GM23338 (cell line): ENCODE results near the gene EPHB2. TPM values are rescaled to one million over a fixed set of nuclear protein-coding genes. Genes with fewer than 3 reads are reported as not detected.

Experiments
- ATAC-seq: fragments of 200-7000 bp; cut with Tn5 transposase; 3 replicates; pipeline ENCODE4 v1.9.1; 2020
- DNase-seq: peaks from one replicate; pipeline ENCODE4 v3.0.0-alpha.2; 2015; ENCODE audit warnings: low spot score
- H2AFZ ChIP-seq: fragments of 200-600 bp; sonication (generic); 2 replicates; pipeline ENCODE4 v1.8.0; 2016; ENCODE audit warnings: antibody characterized with exemption, mild to moderate bottlenecking, moderate library complexity
- H3F3A ChIP-seq: fragments of 200-600 bp; sonication (generic); replicated peaks from 2 replicates; pipeline ENCODE4 v1.8.0; 2017; ENCODE audit warnings: antibody characterized with exemption, mixed run types, low read depth
- H3K27ac ChIP-seq: fragments of 200-600 bp; sonication (generic); 2 replicates; pipeline ENCODE4 v1.6.1; 2016; ENCODE audit warnings: low read depth
- H3K27me3 ChIP-seq: fragments of 200-600 bp; sonication (generic); 2 replicates; pipeline ENCODE4 v1.8.0; 2016; ENCODE audit warnings: mild to moderate bottlenecking, mixed run types, moderate library complexity; ENCODE audit not compliant: insufficient read depth
- H3K36me3 ChIP-seq: fragments of 200-600 bp; sonication (generic); 2 replicates; pipeline ENCODE4 v1.8.0; 2016; ENCODE audit warnings: mild to moderate bottlenecking; ENCODE audit not compliant: insufficient read depth
- H3K4me1 ChIP-seq: fragments of 200-600 bp; sonication (generic); 2 replicates; pipeline ENCODE4 v1.8.0; 2016; ENCODE audit warnings: mild to moderate bottlenecking, moderate library complexity; ENCODE audit not compliant: insufficient read depth
- H3K4me2 ChIP-seq: fragments of 200-600 bp; sonication (generic); 2 replicates; pipeline ENCODE4 v1.7.1; 2017; ENCODE audit warnings: mixed run types
- H3K4me3 ChIP-seq: fragments of 200-600 bp; sonication (generic); 2 replicates; pipeline ENCODE4 v1.6.1; 2016; ENCODE audit warnings: mixed run types
- H3K79me2 ChIP-seq: fragments of 200-600 bp; sonication (generic); replicated peaks from 2 replicates; pipeline ENCODE4 v1.8.0; 2017; ENCODE audit warnings: mild to moderate bottlenecking; ENCODE audit not compliant: insufficient read depth
- H3K9me2 ChIP-seq: fragments of 200-600 bp; sonication (generic); 2 replicates; pipeline ENCODE4 v1.8.0; 2017; ENCODE audit not compliant: insufficient read depth
- H4K20me1 ChIP-seq: fragments of 200-600 bp; sonication (generic); replicated peaks from 2 replicates; pipeline ENCODE4 v1.8.0; 2017; ENCODE audit warnings: mild to moderate bottlenecking; ENCODE audit not compliant: insufficient read depth
- H3K27ac Mint-ChIP-seq: 2 replicates; pipeline ENCODE4 v1.8.0; 2020; ENCODE audit warnings: inconsistent platforms, mild to moderate bottlenecking, moderate library complexity, mixed read lengths
- H3K27me3 Mint-ChIP-seq: 3 replicates; pipeline ENCODE4 v1.8.0; 2022; ENCODE audit warnings: low read depth, mild to moderate bottlenecking, moderate library complexity, mixed read lengths, inconsistent platforms; ENCODE audit not compliant: insufficient read depth, poor library complexity
- H3K36me3 Mint-ChIP-seq: 3 replicates; pipeline ENCODE4 v1.8.0; 2021; ENCODE audit warnings: low read depth, mild to moderate bottlenecking, inconsistent platforms, moderate library complexity, mixed read lengths
- H3K4me1 Mint-ChIP-seq: 3 replicates; pipeline ENCODE4 v1.8.0; 2020; ENCODE audit warnings: mild to moderate bottlenecking, inconsistent platforms, mixed read lengths
- H3K4me3 Mint-ChIP-seq: 3 replicates; pipeline ENCODE4 v1.8.0; 2021; ENCODE audit warnings: moderate library complexity, mild to moderate bottlenecking, inconsistent platforms, mixed read lengths
- H3K9me3 Mint-ChIP-seq: 3 replicates; pipeline ENCODE4 v1.8.0; 2020; ENCODE audit warnings: moderate library complexity, mild to moderate bottlenecking, inconsistent platforms, mixed read lengths
- CREB1 ChIP-seq: fragments of 250-450 bp; sonication (Bioruptor Pico); IDR thresholded peaks from 2 replicates; pipeline ENCODE4 v1.5.0; 2020; ENCODE audit warnings: low read depth, mild to moderate bottlenecking, moderate library complexity
- EZH2phosphoT487 ChIP-seq: fragments of 200-600 bp; sonication (generic); IDR thresholded peaks from one replicate; pipeline ENCODE4 v1.8.1; 2018; ENCODE audit warnings: antibody characterized with exemption; ENCODE audit not compliant: unreplicated experiment
- JUNB ChIP-seq: IDR thresholded peaks from one replicate; pipeline ENCODE4 v1.6.1; 2016; ENCODE audit warnings: antibody characterized with exemption; ENCODE audit not compliant: unreplicated experiment
- NANOG ChIP-seq: IDR thresholded peaks from 2 replicates; pipeline ENCODE4 v1.6.1; 2016; ENCODE audit warnings: antibody characterized with exemption, borderline replicate concordance
- POLR2AphosphoS5 ChIP-seq: IDR thresholded peaks from 2 replicates; pipeline ENCODE4 v1.6.1; 2016; ENCODE audit warnings: antibody characterized with exemption, low read depth
- STAT1 ChIP-seq: IDR thresholded peaks from one replicate; pipeline ENCODE4 v1.6.1; 2016; ENCODE audit warnings: antibody characterized with exemption; ENCODE audit not compliant: unreplicated experiment
- ZNF331 ChIP-seq: fragments of 250-450 bp; sonication (Bioruptor Pico); IDR thresholded peaks from 2 replicates; pipeline ENCODE4 v1.5.0; 2020; ENCODE audit warnings: low read depth, mild to moderate bottlenecking, moderate library complexity
- polyA plus RNA-seq: library from polyadenylated mRNA; unstranded; fragments of >200 nt; fragmentation: Nextera tagmentation; extraction: Ambion mirVana; gene quantifications from 2 replicates; pipeline ENCODE4 v1.2.1, GENCODE V29; 2016
- total RNA-seq: library from RNA; depleted of rRNA; stranded (reverse); fragments of >200 nt; shearing (Covaris generic); gene quantifications from 2 replicates; pipeline ENCODE4 v1.2.3, GENCODE V29; 2014
- TF ChIP-seq, protein P1 (sequence below): fragments of 250-450 bp; sonication (Bioruptor Pico); IDR thresholded peaks from 2 replicates; pipeline ENCODE4 v1.5.0; 2020; ENCODE audit warnings: mild to moderate bottlenecking, moderate library complexity
- TF ChIP-seq, protein P2 (sequence below): IDR thresholded peaks from 2 replicates; pipeline ENCODE4 v1.6.1; 2016; ENCODE audit warnings: antibody characterized with exemption
- TF ChIP-seq, protein P3 (sequence below): IDR thresholded peaks from one replicate; pipeline ENCODE4 v1.6.1; 2018; ENCODE audit warnings: antibody characterized with exemption; ENCODE audit not compliant: unreplicated experiment

Gene EPHB2
- total and polyA plus RNA-seq, 2 experiments from 2014 or later = 4.1 to 20.1 TPM

DNA sequence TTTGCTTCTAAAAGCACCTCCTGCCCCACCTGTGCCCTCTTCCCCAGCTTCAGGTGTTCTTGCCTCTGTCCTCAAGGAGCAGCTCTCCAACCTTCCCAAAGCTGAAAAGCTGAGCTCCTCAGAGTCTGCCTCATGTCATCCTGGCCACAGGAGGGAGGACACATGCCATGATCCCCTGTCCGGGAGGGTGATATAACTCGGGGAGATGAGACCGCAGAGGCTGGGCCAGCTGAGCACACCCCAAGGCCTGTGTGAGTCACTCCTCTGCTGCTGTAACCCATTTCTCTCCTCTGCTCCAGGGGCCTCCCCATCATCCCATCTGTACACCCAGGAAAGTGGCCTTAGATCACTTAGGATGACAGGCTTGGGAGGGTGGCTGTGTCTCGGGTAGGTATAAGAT lies 49.8 kb downstream of the EPHB2 start (continued):
- TF ChIP-seq, protein P1, sequence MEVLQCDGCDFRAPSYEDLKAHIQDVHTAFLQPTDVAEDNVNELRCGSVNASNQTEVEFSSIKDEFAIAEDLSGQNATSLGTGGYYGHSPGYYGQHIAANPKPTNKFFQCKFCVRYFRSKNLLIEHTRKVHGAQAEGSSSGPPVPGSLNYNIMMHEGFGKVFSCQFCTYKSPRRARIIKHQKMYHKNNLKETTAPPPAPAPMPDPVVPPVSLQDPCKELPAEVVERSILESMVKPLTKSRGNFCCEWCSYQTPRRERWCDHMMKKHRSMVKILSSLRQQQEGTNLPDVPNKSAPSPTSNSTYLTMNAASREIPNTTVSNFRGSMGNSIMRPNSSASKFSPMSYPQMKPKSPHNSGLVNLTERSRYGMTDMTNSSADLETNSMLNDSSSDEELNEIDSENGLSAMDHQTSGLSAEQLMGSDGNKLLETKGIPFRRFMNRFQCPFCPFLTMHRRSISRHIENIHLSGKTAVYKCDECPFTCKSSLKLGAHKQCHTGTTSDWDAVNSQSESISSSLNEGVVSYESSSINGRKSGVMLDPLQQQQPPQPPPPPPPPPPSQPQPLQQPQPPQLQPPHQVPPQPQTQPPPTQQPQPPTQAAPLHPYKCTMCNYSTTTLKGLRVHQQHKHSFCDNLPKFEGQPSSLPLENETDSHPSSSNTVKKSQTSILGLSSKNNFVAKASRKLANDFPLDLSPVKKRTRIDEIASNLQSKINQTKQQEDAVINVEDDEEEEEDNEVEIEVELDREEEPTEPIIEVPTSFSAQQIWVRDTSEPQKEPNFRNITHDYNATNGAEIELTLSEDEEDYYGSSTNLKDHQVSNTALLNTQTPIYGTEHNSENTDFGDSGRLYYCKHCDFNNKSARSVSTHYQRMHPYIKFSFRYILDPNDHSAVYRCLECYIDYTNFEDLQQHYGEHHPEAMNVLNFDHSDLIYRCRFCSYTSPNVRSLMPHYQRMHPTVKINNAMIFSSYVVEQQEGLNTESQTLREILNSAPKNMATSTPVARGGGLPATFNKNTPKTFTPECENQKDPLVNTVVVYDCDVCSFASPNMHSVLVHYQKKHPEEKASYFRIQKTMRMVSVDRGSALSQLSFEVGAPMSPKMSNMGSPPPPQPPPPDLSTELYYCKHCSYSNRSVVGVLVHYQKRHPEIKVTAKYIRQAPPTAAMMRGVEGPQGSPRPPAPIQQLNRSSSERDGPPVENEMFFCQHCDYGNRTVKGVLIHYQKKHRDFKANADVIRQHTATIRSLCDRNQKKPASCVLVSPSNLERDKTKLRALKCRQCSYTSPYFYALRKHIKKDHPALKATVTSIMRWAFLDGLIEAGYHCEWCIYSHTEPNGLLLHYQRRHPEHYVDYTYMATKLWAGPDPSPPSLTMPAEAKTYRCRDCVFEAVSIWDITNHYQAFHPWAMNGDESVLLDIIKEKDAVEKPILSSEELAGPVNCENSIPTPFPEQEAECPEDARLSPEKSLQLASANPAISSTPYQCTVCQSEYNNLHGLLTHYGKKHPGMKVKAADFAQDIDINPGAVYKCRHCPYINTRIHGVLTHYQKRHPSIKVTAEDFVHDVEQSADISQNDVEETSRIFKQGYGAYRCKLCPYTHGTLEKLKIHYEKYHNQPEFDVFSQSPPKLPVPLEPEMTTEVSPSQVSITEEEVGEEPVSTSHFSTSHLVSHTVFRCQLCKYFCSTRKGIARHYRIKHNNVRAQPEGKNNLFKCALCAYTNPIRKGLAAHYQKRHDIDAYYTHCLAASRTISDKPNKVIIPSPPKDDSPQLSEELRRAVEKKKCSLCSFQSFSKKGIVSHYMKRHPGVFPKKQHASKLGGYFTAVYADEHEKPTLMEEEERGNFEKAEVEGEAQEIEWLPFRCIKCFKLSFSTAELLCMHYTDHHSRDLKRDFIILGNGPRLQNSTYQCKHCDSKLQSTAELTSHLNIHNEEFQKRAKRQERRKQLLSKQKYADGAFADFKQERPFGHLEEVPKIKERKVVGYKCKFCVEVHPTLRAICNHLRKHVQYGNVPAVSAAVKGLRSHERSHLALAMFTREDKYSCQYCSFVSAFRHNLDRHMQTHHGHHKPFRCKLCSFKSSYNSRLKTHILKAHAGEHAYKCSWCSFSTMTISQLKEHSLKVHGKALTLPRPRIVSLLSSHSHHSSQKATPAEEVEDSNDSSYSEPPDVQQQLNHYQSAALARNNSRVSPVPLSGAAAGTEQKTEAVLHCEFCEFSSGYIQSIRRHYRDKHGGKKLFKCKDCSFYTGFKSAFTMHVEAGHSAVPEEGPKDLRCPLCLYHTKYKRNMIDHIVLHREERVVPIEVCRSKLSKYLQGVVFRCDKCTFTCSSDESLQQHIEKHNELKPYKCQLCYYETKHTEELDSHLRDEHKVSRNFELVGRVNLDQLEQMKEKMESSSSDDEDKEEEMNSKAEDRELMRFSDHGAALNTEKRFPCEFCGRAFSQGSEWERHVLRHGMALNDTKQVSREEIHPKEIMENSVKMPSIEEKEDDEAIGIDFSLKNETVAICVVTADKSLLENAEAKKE = no peak
- TF ChIP-seq STAT1 (no peak), CREB1 (CRISPR knock-in tag) (no peak), POLR2AphosphoS5 (no peak), NANOG (no peak)

DNA sequence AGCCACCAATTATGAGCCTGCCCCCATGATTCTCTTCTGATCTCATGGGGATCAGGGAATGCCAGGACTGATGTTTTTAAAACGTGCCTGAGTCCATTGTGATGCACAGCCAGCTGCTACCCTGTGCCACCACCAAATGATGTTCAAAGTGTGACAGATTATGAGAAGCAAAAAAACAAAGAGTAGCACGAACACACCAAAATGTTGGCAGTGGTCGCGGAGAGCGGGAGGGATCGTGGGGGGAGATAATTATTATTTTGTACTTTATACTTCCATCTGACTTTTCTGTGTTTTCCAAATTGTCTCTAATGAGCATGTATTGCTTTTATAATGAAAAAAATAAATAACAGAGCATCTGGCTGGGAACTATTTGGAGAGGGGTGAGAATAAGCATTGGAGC lies 50.5 kb downstream of the EPHB2 start:
- Histone ChIP-seq H3K4me1 (no peaks in the 10 kb centered on the region), H3K4me2 (no peak overlapping the region), H3F3A (no peaks in the 10 kb centered on the region), H3K27ac (no peak overlapping the region), H3K4me3 (no peak overlapping the region), H3K79me2 (no peaks in the 10 kb centered on the region), H3K36me3 (no peaks in the 10 kb centered on the region), H3K9me2 (no peaks in the 10 kb centered on the region), H3K27me3 (no peaks in the 10 kb centered on the region), H4K20me1 (no peaks in the 10 kb centered on the region), H2AFZ (no peak overlapping the region)
- Mint-ChIP-seq H3K4me1 (peaks cover 4% of the 10 kb centered on the region; the same call in 1 of the 3 replicates), H3K36me3 (no peaks in the 10 kb centered on the region), H3K4me3 (no peak overlapping the region), H3K27me3 (peaks cover 4% of the 10 kb centered on the region), H3K9me3 (no peaks in the 10 kb centered on the region), H3K27ac (no peak overlapping the region)
- no peak for DNase-seq
- ATAC-seq = no peak
- TF ChIP-seq ZNF331 (no peak), NANOG (no peak), JUNB (no peak), STAT1 (no peak), CREB1 (CRISPR knock-in tag) (no peak), POLR2AphosphoS5 (no peak), EZH2phosphoT487 (no peak)
- TF ChIP-seq, protein P2, sequence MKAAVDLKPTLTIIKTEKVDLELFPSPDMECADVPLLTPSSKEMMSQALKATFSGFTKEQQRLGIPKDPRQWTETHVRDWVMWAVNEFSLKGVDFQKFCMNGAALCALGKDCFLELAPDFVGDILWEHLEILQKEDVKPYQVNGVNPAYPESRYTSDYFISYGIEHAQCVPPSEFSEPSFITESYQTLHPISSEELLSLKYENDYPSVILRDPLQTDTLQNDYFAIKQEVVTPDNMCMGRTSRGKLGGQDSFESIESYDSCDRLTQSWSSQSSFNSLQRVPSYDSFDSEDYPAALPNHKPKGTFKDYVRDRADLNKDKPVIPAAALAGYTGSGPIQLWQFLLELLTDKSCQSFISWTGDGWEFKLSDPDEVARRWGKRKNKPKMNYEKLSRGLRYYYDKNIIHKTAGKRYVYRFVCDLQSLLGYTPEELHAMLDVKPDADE = no peak
- TF ChIP-seq, protein P3, sequence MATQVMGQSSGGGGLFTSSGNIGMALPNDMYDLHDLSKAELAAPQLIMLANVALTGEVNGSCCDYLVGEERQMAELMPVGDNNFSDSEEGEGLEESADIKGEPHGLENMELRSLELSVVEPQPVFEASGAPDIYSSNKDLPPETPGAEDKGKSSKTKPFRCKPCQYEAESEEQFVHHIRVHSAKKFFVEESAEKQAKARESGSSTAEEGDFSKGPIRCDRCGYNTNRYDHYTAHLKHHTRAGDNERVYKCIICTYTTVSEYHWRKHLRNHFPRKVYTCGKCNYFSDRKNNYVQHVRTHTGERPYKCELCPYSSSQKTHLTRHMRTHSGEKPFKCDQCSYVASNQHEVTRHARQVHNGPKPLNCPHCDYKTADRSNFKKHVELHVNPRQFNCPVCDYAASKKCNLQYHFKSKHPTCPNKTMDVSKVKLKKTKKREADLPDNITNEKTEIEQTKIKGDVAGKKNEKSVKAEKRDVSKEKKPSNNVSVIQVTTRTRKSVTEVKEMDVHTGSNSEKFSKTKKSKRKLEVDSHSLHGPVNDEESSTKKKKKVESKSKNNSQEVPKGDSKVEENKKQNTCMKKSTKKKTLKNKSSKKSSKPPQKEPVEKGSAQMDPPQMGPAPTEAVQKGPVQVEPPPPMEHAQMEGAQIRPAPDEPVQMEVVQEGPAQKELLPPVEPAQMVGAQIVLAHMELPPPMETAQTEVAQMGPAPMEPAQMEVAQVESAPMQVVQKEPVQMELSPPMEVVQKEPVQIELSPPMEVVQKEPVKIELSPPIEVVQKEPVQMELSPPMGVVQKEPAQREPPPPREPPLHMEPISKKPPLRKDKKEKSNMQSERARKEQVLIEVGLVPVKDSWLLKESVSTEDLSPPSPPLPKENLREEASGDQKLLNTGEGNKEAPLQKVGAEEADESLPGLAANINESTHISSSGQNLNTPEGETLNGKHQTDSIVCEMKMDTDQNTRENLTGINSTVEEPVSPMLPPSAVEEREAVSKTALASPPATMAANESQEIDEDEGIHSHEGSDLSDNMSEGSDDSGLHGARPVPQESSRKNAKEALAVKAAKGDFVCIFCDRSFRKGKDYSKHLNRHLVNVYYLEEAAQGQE = no peak
